22Rv1 (cell line): ENCODE data around the gene PHF12.

Source experiments
- CTCF ChIP-seq: fragments of 450-650 bp; IDR thresholded peaks from 2 replicates; pipeline ENCODE4 v1.5.1; 2017; ENCODE audit warnings: mild to moderate bottlenecking
- ZFX ChIP-seq: fragments of 450-650 bp; IDR thresholded peaks from 2 replicates; pipeline ENCODE4 v1.6.1; 2017; ENCODE audit warnings: antibody characterized with exemption, borderline replicate concordance

GRCh38 chr17:28975031-28975430 lies 23.7 kb upstream of the PHF12 start:
- TF ChIP-seq CTCF (no peak), ZFX (no peak)
